ENCODE results near the gene SCFD2. TPM values are rescaled to one million over a fixed set of nuclear protein-coding genes. Genes with fewer than 3 reads are reported as not detected.

SCFD2 gene
- total and polyA plus RNA-seq, 2 donors (not counting 3 experiments of a cell fraction or from before 2014, with no cell fraction given) = 12.3 to 22.8 TPM

DNA sequence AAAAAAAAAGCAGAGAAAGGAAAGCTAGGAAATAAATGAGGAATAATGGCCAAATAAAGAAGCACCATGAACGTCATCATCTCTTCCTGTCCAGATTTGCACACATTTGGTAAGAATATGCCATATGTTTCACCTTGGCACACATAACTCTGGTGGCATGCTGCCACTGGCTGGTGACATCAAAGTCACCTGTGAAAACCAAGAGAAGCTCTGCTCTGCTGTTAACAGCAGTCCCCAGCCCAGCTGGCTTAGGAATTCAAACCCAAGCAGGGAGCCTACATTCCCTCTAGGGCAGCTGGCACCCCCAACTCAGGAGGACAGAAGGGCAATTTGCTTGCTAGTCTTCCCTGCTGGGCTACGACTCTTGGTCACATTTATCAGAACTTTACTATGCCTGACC, 426.1 kb downstream of the SCFD2 start:
- Histone ChIP-seq H3K79me2 (ENCODE audit: control insufficient read depth, insufficient read depth, low read length) (no peaks in the 10 kb centered on the region), H3K4me3 (replicated peaks in 1 of 3; ENCODE audit: insufficient read depth in 1 of 3, low read depth in 1 of 3, low read length in 3 of 3) (no peak overlapping the region), H3K9me1 (replicated peaks; ENCODE audit: control insufficient read depth, extremely low read depth, insufficient read depth, low read length) (no peaks in the 10 kb centered on the region), H3K9ac (replicated peaks; ENCODE audit: extremely low read depth, insufficient read depth, low read length) (no peak overlapping the region), H3K4me2 (ENCODE audit: insufficient read depth, low read length) (no peak overlapping the region), H3K36me3 (ENCODE audit: control insufficient read depth in 2 of 2, extremely low read depth in 1 of 2, insufficient read depth in 2 of 2, low read length in 2 of 2) (no peaks in the 10 kb centered on the region), H2AFZ (ENCODE audit: low read depth, low read length) (no peak overlapping the region), H3K9me3 (replicated peaks; ENCODE audit: control insufficient read depth, insufficient read depth, low read length) (no peaks in the 10 kb centered on the region), H3K27me3 (ENCODE audit: control insufficient read depth in 2 of 2, insufficient read depth in 2 of 2, low read length in 2 of 2) (no peaks in the 10 kb centered on the region), H4K20me1 (replicated peaks; ENCODE audit: control insufficient read depth, extremely low read depth, insufficient read depth, low read length) (no peaks in the 10 kb centered on the region), H3K27ac (ENCODE audit: insufficient read depth, low read depth, low read length) (no peak overlapping the region), H3K4me1 (ENCODE audit: control insufficient read depth, extremely low read depth, insufficient read depth, low read length) (no peaks in the 10 kb centered on the region)
- intact Hi-C loops (cut with micrococcal nuclease) (no loop called here), dilution Hi-C loops (cut with MboI; ENCODE audit: extremely low pct_ligation_motif_present, low sequenced_read_pairs) (no loop called here)
- no peak for DNase-seq (ENCODE audit: low read depth, low spot score)
- no peak for FAIRE-seq
- ChIA-PET POLR2A (no interaction called here), CTCF (interaction anchor here (0.8 to 1.2 kb wide), 2 partner anchors 10 to 12 kb away, joined by 3 to 4 read pairs; no protein-coding TSS in a partner anchor)
- no peak for TF ChIP-seq CTCF (IDR thresholded peaks at IDR 0.05; ENCODE audit: extremely low read depth in 1 of 2, insufficient read depth in 1 of 2, low read depth in 1 of 2, low read length in 2 of 2)
- BruUV-seq (replicated peaks) = no TSS peak

GRCh38 chr4:52939325-52939724, 426.5 kb downstream of the SCFD2 start:
- intact Hi-C loops (cut with micrococcal nuclease) = no loop called here
- no peaks in the 10 kb centered on the region for H3K4me1 ChIP-seq (ENCODE audit: control insufficient read depth, extremely low read depth, insufficient read depth, low read length)
- FAIRE-seq (no peak), DNase-seq (ENCODE audit: low read depth, low spot score) (no peak)
- no peaks in the 10 kb centered on the region for H4K20me1 ChIP-seq (replicated peaks; ENCODE audit: control insufficient read depth, extremely low read depth, insufficient read depth, low read length)
- H3K9me1 ChIP-seq (replicated peaks; ENCODE audit: control insufficient read depth, extremely low read depth, insufficient read depth, low read length) = no peaks in the 10 kb centered on the region
- ChIA-PET CTCF (interaction anchor here (0.8 to 1.2 kb wide), 2 partner anchors 10 to 12 kb away, joined by 3 to 4 read pairs; no protein-coding TSS in a partner anchor), POLR2A (no interaction called here)
- dilution Hi-C loops (cut with MboI; ENCODE audit: extremely low pct_ligation_motif_present, low sequenced_read_pairs) = no loop called here
- H3K27me3 ChIP-seq (ENCODE audit: control insufficient read depth in 2 of 2, insufficient read depth in 2 of 2, low read length in 2 of 2) = no peaks in the 10 kb centered on the region
- H3K9ac ChIP-seq (replicated peaks; ENCODE audit: extremely low read depth, insufficient read depth, low read length) = no peak overlapping the region
- no peak overlapping the region for H3K4me2 ChIP-seq (ENCODE audit: insufficient read depth, low read length)
- no peak overlapping the region for H3K4me3 ChIP-seq (replicated peaks in 1 of 3; ENCODE audit: insufficient read depth in 1 of 3, low read depth in 1 of 3, low read length in 3 of 3)
- no peaks in the 10 kb centered on the region for H3K9me3 ChIP-seq (replicated peaks; ENCODE audit: control insufficient read depth, insufficient read depth, low read length)
- no peak overlapping the region for H2AFZ ChIP-seq (ENCODE audit: low read depth, low read length)
- H3K27ac ChIP-seq (ENCODE audit: insufficient read depth, low read depth, low read length) = no peak overlapping the region
- H3K36me3 ChIP-seq (ENCODE audit: control insufficient read depth in 2 of 2, extremely low read depth in 1 of 2, insufficient read depth in 2 of 2, low read length in 2 of 2) = no peaks in the 10 kb centered on the region
- BruUV-seq (replicated peaks) = no TSS peak
- TF ChIP-seq FOS (IDR thresholded peaks at IDR 0.05; ENCODE audit: borderline replicate concordance, insufficient read depth, low read length) = no peak
- TF ChIP-seq GATA2 (IDR thresholded peaks at IDR 0.05; ENCODE audit: insufficient read depth, insufficient read length, low read depth, low read length) = no peak
- no peak for TF ChIP-seq JUN (IDR thresholded peaks at IDR 0.05; ENCODE audit: borderline replicate concordance, insufficient read depth, insufficient read length, low read depth)
- H3K79me2 ChIP-seq (ENCODE audit: control insufficient read depth, insufficient read depth, low read length) = no peaks in the 10 kb centered on the region
